Lower lobe of right lung (tissue), 2 donors: ENCODE results near the gene DLGAP4. TPM values are rescaled to one million over a fixed set of nuclear protein-coding genes. Genes with fewer than 3 reads are reported as not detected.

Source experiments
- ATAC-seq, 2 donors: fragments of 200-7000 bp; cut with Tn5 transposase; one replicate each; pipeline ENCODE4 v1.9.1; 2020 to 2022; ENCODE audit warnings: mild to moderate bottlenecking in 2 of 2, moderate library complexity in 2 of 2
- DNase-seq: peaks from one replicate; pipeline ENCODE4 v3.0.0-alpha.2; 2020
- H3K27ac ChIP-seq: fragments of 200-600 bp; one replicate; pipeline ENCODE4 v1.8.0; 2022
- H3K27me3 ChIP-seq: fragments of 200-600 bp; one replicate; pipeline ENCODE4 v1.8.0; 2022; ENCODE audit warnings: low read depth
- H3K36me3 ChIP-seq: fragments of 200-600 bp; one replicate; pipeline ENCODE4 v1.8.0; 2022; ENCODE audit warnings: mild to moderate bottlenecking
- H3K4me1 ChIP-seq: fragments of 200-600 bp; one replicate; pipeline ENCODE4 v1.8.0; 2022
- H3K4me3 ChIP-seq: fragments of 200-600 bp; one replicate; pipeline ENCODE4 v1.8.0; 2022; ENCODE audit warnings: mild to moderate bottlenecking
- H3K9me3 ChIP-seq: fragments of 200-600 bp; one replicate; pipeline ENCODE4 v1.8.0; 2022
- intact Hi-C: fragments of 100-400 bp; cut with DNase I; formaldehyde crosslinking; loops from one replicate; pipeline ENCODE4 v1.11.0; 2022
- total RNA-seq: library from RNA; stranded (reverse); fragmentation: NEBNext Ultra II Directional; extraction: Animal tissue kit (Norgen Biotek cat#: 25700); gene quantifications from one replicate; pipeline ENCODE4 v1.2.1, GENCODE V29; 2021
- TF ChIP-seq, protein P1 (sequence below): fragments of 200-600 bp; IDR thresholded peaks from one replicate; pipeline ENCODE4 v1.8.0; 2022; ENCODE audit warnings: antibody characterized with exemption, mild to moderate bottlenecking
- donor health status: DM: no; HTN: yes; CAD: no; lungs with severe emphysema.

The DLGAP4 gene
- total RNA-seq, 1 donor from 2014 or later: 59.3 TPM

DNA sequence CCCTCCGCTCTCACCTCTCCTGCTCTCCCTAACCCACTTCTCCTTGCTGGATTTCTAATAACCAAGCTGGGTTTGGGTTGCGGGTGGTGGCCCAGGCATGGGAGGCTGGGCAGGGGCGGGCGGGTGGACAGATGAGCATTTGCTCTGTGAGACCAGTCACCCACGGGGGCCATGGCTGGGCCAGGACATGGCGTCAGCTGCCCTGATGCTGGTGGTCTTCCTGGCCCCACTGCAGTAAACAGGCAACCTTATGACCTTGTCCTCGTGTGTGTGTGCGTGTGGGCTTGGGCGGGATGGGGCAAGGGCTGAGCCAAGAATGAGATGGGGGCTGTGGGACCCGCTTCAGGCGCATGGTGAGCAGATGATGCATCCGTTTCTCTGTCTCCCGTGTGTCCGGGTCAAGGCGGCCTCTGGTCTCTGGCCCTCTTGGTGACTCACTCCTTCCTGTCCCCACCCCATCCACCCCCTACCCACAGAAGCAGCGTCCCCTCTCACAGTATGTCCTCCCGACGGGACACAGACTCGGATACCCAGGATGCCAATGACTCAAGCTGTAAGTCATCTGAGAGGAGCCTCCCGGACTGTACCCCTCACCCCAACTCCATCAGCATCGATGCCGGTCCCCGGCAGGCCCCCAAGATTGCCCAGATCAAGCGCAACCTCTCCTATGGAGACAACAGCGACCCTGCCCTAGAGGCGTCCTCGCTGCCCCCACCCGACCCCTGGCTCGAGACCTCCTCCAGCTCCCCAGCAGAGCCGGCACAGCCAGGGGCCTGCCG lies 193.8 kb downstream of the DLGAP4 start:
- ATAC-seq (peak in 1 of 2 donors; percentile 6), DNase-seq (no peak)
- Histone ChIP-seq H3K36me3 (peaks cover 92% of the 10 kb centered on the region), H3K27ac (no peak overlapping the region), H3K9me3 (no peaks in the 10 kb centered on the region), H3K4me1 (no peaks in the 10 kb centered on the region), H3K4me3 (no peak overlapping the region), H3K27me3 (no peaks in the 10 kb centered on the region)
- intact Hi-C loops: no loop called here
- TF ChIP-seq, protein P1, sequence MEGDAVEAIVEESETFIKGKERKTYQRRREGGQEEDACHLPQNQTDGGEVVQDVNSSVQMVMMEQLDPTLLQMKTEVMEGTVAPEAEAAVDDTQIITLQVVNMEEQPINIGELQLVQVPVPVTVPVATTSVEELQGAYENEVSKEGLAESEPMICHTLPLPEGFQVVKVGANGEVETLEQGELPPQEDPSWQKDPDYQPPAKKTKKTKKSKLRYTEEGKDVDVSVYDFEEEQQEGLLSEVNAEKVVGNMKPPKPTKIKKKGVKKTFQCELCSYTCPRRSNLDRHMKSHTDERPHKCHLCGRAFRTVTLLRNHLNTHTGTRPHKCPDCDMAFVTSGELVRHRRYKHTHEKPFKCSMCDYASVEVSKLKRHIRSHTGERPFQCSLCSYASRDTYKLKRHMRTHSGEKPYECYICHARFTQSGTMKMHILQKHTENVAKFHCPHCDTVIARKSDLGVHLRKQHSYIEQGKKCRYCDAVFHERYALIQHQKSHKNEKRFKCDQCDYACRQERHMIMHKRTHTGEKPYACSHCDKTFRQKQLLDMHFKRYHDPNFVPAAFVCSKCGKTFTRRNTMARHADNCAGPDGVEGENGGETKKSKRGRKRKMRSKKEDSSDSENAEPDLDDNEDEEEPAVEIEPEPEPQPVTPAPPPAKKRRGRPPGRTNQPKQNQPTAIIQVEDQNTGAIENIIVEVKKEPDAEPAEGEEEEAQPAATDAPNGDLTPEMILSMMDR: no peak

- TF ChIP-seq, protein P1: no peak
- no peak for ATAC-seq
- no peak overlapping the region for H3K27ac ChIP-seq
- H3K27me3 ChIP-seq: no peaks in the 10 kb centered on the region
- peaks cover 100% of the 10 kb centered on the region for H3K36me3 ChIP-seq
- H3K4me3 ChIP-seq: no peak overlapping the region
- no peak for DNase-seq
- intact Hi-C loops: no loop called here
- no peaks in the 10 kb centered on the region for H3K9me3 ChIP-seq
- H3K4me1 ChIP-seq: no peaks in the 10 kb centered on the region
These were observed 195.3 kb downstream of the DLGAP4 start for GRCh38 chr20:36501367-36502006.

DNA sequence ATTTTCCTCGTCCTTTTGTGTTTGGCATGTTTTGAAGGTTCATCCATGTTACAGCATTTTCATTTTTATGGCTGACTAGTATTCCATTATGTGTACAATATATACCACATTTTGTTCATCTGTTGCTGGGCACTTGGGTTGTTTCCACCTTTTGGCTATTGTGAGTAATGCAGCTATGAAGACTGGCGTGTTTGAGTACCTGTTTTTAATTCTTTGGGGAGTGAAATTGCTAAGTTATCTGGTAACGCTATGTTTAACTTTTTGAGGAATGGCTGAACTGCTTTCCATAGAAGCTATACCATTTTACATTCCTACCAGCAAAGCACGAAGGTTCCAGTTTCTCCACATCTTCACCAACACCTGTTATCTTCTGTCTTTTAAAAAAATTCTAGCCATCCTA lies 198.2 kb downstream of the DLGAP4 start:
- peaks cover 99% of the 10 kb centered on the region for H3K36me3 ChIP-seq
- intact Hi-C loops: no loop called here
- no peaks in the 10 kb centered on the region for H3K27me3 ChIP-seq
- no peak overlapping the region for H3K27ac ChIP-seq
- no peaks in the 10 kb centered on the region for H3K4me1 ChIP-seq
- H3K4me3 ChIP-seq: no peak overlapping the region
- TF ChIP-seq, protein P1: no peak
- no peaks in the 10 kb centered on the region for H3K9me3 ChIP-seq
- DNase-seq (no peak), ATAC-seq (no peak)

DNA sequence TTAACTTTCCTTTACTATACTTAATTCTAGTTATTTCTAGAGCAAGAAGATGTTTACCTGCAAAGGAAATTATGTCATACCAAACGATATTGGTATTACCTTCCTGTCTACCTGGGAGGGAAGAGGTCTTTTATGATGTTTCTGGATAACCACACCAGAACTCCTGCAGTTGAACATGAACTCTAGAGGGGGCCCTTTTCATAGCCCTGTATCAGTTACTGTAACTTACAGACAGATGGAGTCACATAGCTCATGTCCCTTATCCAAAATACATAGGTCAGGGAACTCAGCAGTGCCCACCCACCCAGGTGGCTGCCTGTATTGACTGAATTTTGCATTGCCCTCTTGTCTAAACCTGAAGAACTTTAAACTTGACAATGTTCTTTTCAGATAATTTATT lies 200.1 kb downstream of the DLGAP4 start:
- no peak overlapping the region for H3K4me3 ChIP-seq
- intact Hi-C loops: no loop called here
- ATAC-seq (no peak), DNase-seq (no peak)
- no peaks in the 10 kb centered on the region for H3K9me3 ChIP-seq
- H3K4me1 ChIP-seq: no peaks in the 10 kb centered on the region
- no peaks in the 10 kb centered on the region for H3K27me3 ChIP-seq
- peaks cover 98% of the 10 kb centered on the region for H3K36me3 ChIP-seq
- H3K27ac ChIP-seq: no peak overlapping the region
- TF ChIP-seq, protein P1: no peak

DNA sequence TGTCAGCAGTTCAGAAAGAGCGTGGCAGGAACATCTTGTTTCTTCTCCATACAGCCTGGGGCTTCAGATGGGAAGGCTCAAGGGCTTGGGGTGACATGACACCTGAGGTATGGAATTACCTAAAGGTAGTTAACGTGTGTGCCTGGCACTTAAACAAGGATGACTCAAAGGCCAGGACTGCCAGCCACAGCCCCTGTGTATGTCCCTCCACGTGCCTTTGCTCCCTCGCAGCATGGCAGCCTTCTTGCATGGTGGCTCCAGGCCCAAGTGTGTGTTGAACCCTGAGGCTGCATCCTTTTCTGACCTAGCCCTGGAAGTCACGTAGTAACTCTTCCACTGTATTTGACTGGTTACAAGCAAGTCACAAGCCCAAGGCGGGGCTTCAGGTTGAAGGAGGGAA lies 201.6 kb downstream of the DLGAP4 start:
- DNase-seq (no peak), ATAC-seq (no peak)
- H3K36me3 ChIP-seq: peaks cover 98% of the 10 kb centered on the region
- H3K4me3 ChIP-seq: no peak overlapping the region
- no peaks in the 10 kb centered on the region for H3K27me3 ChIP-seq
- intact Hi-C loops: no loop called here
- TF ChIP-seq, protein P1: no peak
- H3K9me3 ChIP-seq: no peaks in the 10 kb centered on the region
- H3K27ac ChIP-seq: no peak overlapping the region
- no peaks in the 10 kb centered on the region for H3K4me1 ChIP-seq
